Calu3 (cell line): ENCODE results near the gene MAPK4. TPM values are rescaled to one million over a fixed set of nuclear protein-coding genes. Genes with fewer than 3 reads are reported as not detected.

ENCODE experiments used
- BruUV-seq: library from RNA; stranded (reverse); fragments of 400-500 nt; replicated peaks from 2 replicates; lab custom pipeline; 2021; lab: Mats Ljungman, UMichigan
- CTCF ChIA-PET: fragments of 300-600 bp; sonication (Branson Sonifier 250); formaldehyde crosslinking; loops from one replicate; lab custom pipeline; 2022; ENCODE audit warnings: antibody characterized with exemption; lab: Charles Lee
- DNase-seq: peaks from one replicate; pipeline ENCODE4 v3.0.0; 2022
- H3K27ac Mint-ChIP-seq: one replicate; pipeline ENCODE4 v1.8.0; 2022; ENCODE audit warnings: mixed read lengths; ENCODE audit not compliant: unreplicated experiment
- H3K27me3 Mint-ChIP-seq: one replicate; pipeline ENCODE4 v1.8.0; 2022; ENCODE audit warnings: mixed read lengths; ENCODE audit not compliant: unreplicated experiment
- H3K36me3 Mint-ChIP-seq: one replicate; pipeline ENCODE4 v1.8.0; 2022; ENCODE audit warnings: mild to moderate bottlenecking, moderate library complexity, mixed read lengths; ENCODE audit not compliant: insufficient read depth, unreplicated experiment
- H3K4me1 Mint-ChIP-seq: one replicate; pipeline ENCODE4 v1.8.0; 2022; ENCODE audit warnings: mild to moderate bottlenecking, low read depth, mixed read lengths; ENCODE audit not compliant: unreplicated experiment
- H3K4me3 Mint-ChIP-seq: one replicate; pipeline ENCODE4 v1.8.0; 2022; ENCODE audit warnings: mild to moderate bottlenecking, low read depth, moderate library complexity, mixed read lengths; ENCODE audit not compliant: unreplicated experiment
- H3K9me3 Mint-ChIP-seq: one replicate; pipeline ENCODE4 v1.8.0; 2022; ENCODE audit warnings: low read depth, mixed read lengths; ENCODE audit not compliant: unreplicated experiment
- intact Hi-C: fragments of 100-400 bp; cut with micrococcal nuclease; formaldehyde crosslinking; loops from one replicate; pipeline ENCODE4 v1.10.0; 2022; ENCODE audit not compliant: unreplicated experiment
- total RNA-seq: library from RNA; stranded (reverse); gene quantifications from 2 replicates; pipeline ENCODE4 v1.2.3, GENCODE V29; 2022
- TF ChIP-seq, protein P1 (sequence below): fragments of 200-600 bp; IDR thresholded peaks from one replicate; pipeline ENCODE4 v1.8.0; 2022; ENCODE audit warnings: antibody characterized with exemption; ENCODE audit not compliant: unreplicated experiment

The MAPK4 gene
- total RNA-seq, 1 experiment from 2014 or later = not detected

DNA sequence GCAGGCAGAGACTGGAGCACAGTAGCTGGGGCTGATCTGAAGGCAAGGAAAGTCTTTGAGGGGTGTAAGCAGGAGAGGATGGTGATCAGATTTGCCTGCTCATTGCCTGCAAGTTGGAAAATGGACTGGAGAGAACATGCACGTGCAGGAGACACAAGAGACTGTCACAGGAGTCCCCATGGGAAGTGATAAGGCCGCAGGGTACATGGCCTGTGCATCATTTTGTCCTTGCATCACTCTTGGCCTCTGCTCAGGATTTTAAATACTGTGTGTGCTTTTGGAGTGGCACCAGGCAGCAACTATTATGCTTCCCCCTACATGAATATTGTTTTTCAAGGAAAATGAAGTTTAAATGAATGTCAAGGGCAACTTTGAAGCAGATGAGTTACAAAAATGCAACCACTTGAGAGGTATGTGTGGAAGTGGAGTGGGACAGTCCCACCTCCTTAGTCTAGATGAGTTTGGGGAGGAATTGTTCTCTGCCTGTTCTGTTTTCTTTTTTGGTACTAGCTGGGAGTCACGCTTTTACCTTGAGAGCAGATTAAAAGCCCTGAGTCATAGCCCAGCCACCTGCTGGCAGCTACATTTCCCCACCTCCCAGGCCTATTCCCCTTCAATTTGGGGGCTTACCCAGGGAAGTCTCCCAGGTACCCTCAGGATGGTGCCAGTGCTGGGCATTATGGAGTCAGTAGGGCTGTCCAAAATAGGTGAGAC is 19.3 kb downstream of the MAPK4 start:
- intact Hi-C loops = no loop called here
- no peak overlapping the region for H3K4me3 Mint-ChIP-seq
- no peak for DNase-seq
- H3K4me1 Mint-ChIP-seq = no peaks in the 10 kb centered on the region
- no peaks in the 10 kb centered on the region for H3K36me3 Mint-ChIP-seq
- H3K27ac Mint-ChIP-seq = no peak overlapping the region
- TF ChIP-seq, protein P1, sequence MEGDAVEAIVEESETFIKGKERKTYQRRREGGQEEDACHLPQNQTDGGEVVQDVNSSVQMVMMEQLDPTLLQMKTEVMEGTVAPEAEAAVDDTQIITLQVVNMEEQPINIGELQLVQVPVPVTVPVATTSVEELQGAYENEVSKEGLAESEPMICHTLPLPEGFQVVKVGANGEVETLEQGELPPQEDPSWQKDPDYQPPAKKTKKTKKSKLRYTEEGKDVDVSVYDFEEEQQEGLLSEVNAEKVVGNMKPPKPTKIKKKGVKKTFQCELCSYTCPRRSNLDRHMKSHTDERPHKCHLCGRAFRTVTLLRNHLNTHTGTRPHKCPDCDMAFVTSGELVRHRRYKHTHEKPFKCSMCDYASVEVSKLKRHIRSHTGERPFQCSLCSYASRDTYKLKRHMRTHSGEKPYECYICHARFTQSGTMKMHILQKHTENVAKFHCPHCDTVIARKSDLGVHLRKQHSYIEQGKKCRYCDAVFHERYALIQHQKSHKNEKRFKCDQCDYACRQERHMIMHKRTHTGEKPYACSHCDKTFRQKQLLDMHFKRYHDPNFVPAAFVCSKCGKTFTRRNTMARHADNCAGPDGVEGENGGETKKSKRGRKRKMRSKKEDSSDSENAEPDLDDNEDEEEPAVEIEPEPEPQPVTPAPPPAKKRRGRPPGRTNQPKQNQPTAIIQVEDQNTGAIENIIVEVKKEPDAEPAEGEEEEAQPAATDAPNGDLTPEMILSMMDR = no peak
- BruUV-seq = no TSS peak
- no peaks in the 10 kb centered on the region for H3K9me3 Mint-ChIP-seq
- peaks cover 99% of the 10 kb centered on the region for H3K27me3 Mint-ChIP-seq
- CTCF ChIA-PET = no interaction called here

DNA sequence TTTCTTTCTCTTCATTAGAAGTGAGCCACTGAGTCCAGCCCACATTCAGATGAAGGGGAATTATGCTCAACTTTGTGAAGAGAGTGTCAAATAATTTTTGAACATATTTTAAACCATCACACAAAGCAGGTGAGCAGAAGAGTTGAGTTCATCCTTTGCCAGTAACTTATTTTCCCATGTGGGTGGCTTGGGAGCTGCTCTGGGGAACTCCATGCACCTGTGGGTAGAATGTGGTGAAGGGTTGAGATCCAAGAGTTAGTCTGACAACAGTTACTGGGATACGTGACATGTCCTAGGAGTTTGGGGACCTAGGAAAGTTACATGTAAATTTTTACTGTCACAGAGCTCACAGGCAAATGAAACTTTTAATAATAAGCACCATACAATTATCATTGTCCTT is 21.6 kb downstream of the MAPK4 start:
- H3K4me3 Mint-ChIP-seq = no peak overlapping the region
- no peaks in the 10 kb centered on the region for H3K4me1 Mint-ChIP-seq
- TF ChIP-seq, protein P1 = no peak
- no peaks in the 10 kb centered on the region for H3K36me3 Mint-ChIP-seq
- no TSS peak for BruUV-seq
- intact Hi-C loops = no loop called here
- H3K27me3 Mint-ChIP-seq = peaks cover 95% of the 10 kb centered on the region
- no peaks in the 10 kb centered on the region for H3K9me3 Mint-ChIP-seq
- no peak for DNase-seq
- no peak overlapping the region for H3K27ac Mint-ChIP-seq
- CTCF ChIA-PET = no interaction called here

DNA sequence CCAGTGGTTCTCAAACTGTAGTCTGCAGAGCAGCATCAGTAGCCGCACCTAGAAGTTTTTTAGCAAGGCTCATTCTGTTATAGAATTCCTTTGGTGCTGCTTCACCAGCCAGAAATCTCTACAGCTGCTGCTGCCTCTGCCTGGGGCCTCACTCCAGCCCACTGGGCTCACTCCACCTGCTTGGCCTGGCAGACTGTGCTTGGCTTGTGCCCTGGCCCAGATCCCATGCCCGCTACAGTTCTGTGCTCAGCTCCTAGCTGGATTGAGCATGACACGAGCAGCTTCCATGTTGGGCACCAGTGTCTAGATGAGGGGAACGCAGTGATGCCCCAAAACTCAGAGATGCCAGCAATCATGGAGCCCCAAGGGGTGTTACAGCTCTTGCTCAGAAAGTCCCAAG is 22.6 kb downstream of the MAPK4 start:
- intact Hi-C loops = no loop called here

DNA sequence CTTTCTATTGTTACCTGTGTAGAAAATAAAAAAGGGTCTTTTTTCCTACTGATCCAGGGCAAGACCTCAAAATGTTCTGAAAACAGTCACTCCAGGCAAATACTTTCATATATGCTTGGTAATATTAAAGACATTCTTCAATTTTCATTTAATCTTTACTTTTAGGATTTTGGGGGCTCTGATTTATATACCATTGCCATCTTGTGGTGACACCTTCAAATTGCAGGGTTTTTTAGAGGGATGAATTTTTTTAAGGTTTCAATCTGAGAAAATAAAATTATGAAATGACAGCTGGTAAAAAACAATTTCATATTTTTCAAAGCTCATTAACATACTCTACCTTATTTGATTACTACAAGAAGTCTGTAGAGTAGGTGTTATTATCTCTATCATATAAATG is 26.8 kb downstream of the MAPK4 start:
- CTCF ChIA-PET = no interaction called here
- Mint-ChIP-seq H3K27ac (no peak overlapping the region), H3K9me3 (no peaks in the 10 kb centered on the region), H3K4me3 (no peak overlapping the region), H3K4me1 (no peaks in the 10 kb centered on the region), H3K36me3 (no peaks in the 10 kb centered on the region), H3K27me3 (peaks cover 63% of the 10 kb centered on the region)
- TF ChIP-seq, protein P1 = no peak
- DNase-seq = no peak
- intact Hi-C loops = no loop called here
- BruUV-seq = no TSS peak

More for the DNA sequence above, 22.6 kb downstream of the MAPK4 start:
- Mint-ChIP-seq H3K27ac (no peak overlapping the region), H3K4me3 (no peak overlapping the region), H3K9me3 (no peaks in the 10 kb centered on the region), H3K4me1 (no peaks in the 10 kb centered on the region), H3K36me3 (no peaks in the 10 kb centered on the region), H3K27me3 (peaks cover 87% of the 10 kb centered on the region)
- no TSS peak for BruUV-seq
- TF ChIP-seq, protein P1 = no peak
- CTCF ChIA-PET = no interaction called here
- DNase-seq = no peak
